GM12878 (cell line): ENCODE measurements around the gene PI4K2A. TPM values are rescaled to one million over a fixed set of nuclear protein-coding genes. Genes with fewer than 3 reads are reported as not detected.

Source experiments
- ATAC-seq: fragments of 200-7000 bp; cut with Tn5 transposase; 3 replicates; pipeline ENCODE4 v1.9.1; 2020; ENCODE audit warnings: mild to moderate bottlenecking, moderate library complexity
- BruUV-seq: library from RNA; stranded (reverse); fragments of 400-500 nt; replicated peaks from 2 replicates; lab custom pipeline; 2021; lab: Mats Ljungman, UMichigan
- CTCF ChIA-PET: fragments of 300-600 bp; sonication (Branson Sonifier 250); formaldehyde crosslinking; extraction: SDS; loops from one replicate; lab custom pipeline; 2021; ENCODE audit warnings: inconsistent platforms; lab: Yijun Ruan, JAX
- POLR2A ChIA-PET: fragments of 350-600 bp; formaldehyde crosslinking; extraction: SDS; loops from one replicate; lab custom pipeline; 2021; ENCODE audit warnings: inconsistent platforms; lab: Charles Lee
- RAD21 ChIA-PET: fragments of 300-600 bp; sonication (Branson Sonifier 250); formaldehyde crosslinking; loops from one replicate; lab custom pipeline; 2023; ENCODE audit warnings: antibody characterized with exemption; ENCODE audit not compliant: unreplicated experiment; lab: Charles Lee
- SMC1A ChIA-PET: fragments of 300-600 bp; sonication (Branson Sonifier 250); formaldehyde crosslinking; loops from one replicate; lab custom pipeline; 2023; ENCODE audit not compliant: unreplicated experiment, uncharacterized antibody; lab: Charles Lee
- DNase-seq: peaks from one replicate; pipeline ENCODE4 v3.0.0-alpha.2; 2011; ENCODE audit warnings: low read depth, low spot score
- FAIRE-seq: peaks from 3 replicates; lab custom pipeline; 2011; peaks lifted over from hg19 to GRCh38; lab: Jason Lieb, UNC
- H2AFZ ChIP-seq: 2 replicates; pipeline ENCODE4 v1.6.0; 2011; ENCODE audit warnings: low read depth, low read length, control low read depth; ENCODE audit not compliant: control insufficient read depth
- H3K27ac ChIP-seq: 2 replicates; pipeline ENCODE4 v1.5.1; 2011; ENCODE audit warnings: control low read depth; ENCODE audit not compliant: control insufficient read depth, insufficient read depth
- H3K27me3 ChIP-seq, 2 experiments: replicated peaks in 1 of 2; 2 replicates each; pipeline versions ENCODE4 v1.6.0 to v1.6.1; 2011; ENCODE audit warnings: low read length in 1 of 2; ENCODE audit not compliant: control insufficient read depth in 2 of 2, insufficient read depth in 2 of 2
- H3K36me3 ChIP-seq, 2 experiments: 2 replicates each; pipeline ENCODE4 v1.5.1; 2011; ENCODE audit warnings: low read length in 1 of 2; ENCODE audit not compliant: control insufficient read depth in 2 of 2, insufficient read depth in 2 of 2
- H3K4me1 ChIP-seq: 2 replicates; pipeline ENCODE4 v1.6.1; 2011; ENCODE audit warnings: mild to moderate bottlenecking, low read length, moderate library complexity, mixed read lengths; ENCODE audit not compliant: control insufficient read depth, insufficient read depth
- H3K4me2 ChIP-seq: 2 replicates; pipeline ENCODE4 v1.6.0; 2011; ENCODE audit warnings: control low read depth; ENCODE audit not compliant: control insufficient read depth, insufficient read depth
- H3K4me3 ChIP-seq: fragments of 200-600 bp; sonication (generic); 2 replicates; pipeline ENCODE4 v1.5.1; 2016
- H3K79me2 ChIP-seq: 2 replicates; pipeline ENCODE4 v1.6.0; 2011; ENCODE audit warnings: low read length; ENCODE audit not compliant: control insufficient read depth, insufficient read depth
- H3K9ac ChIP-seq: 2 replicates; pipeline ENCODE4 v1.8.0; 2011; ENCODE audit warnings: low read length, control low read depth, mixed read lengths; ENCODE audit not compliant: control insufficient read depth, insufficient read depth
- H3K9me3 ChIP-seq: replicated peaks from 3 replicates; pipeline ENCODE4 v1.5.1; 2011; ENCODE audit warnings: mild to moderate bottlenecking, low read length; ENCODE audit not compliant: control insufficient read depth, insufficient read depth
- H4K20me1 ChIP-seq: 2 replicates; pipeline ENCODE4 v1.6.0; 2011; ENCODE audit not compliant: control insufficient read depth, insufficient read depth
- DPF2 ChIP-seq: fragments of 450-650 bp; IDR thresholded peaks from 2 replicates; pipeline ENCODE4 v1.6.1; 2017; ENCODE audit warnings: mild to moderate bottlenecking
- IKZF1 ChIP-seq: fragments of 450-650 bp; conservative IDR thresholded peaks from 2 replicates; pipeline ENCODE4 v1.6.1; 2017; ENCODE audit warnings: antibody characterized with exemption, mild to moderate bottlenecking
- LARP7 ChIP-seq: fragments of 450-650 bp; IDR thresholded peaks from 2 replicates; pipeline ENCODE4 v1.6.1; 2017; ENCODE audit warnings: mild to moderate bottlenecking
- NR2F1 ChIP-seq: fragments of 450-650 bp; conservative IDR thresholded peaks from 2 replicates; pipeline ENCODE4 v1.6.1; 2017; ENCODE audit warnings: mild to moderate bottlenecking
- RBBP5 ChIP-seq: fragments of 200-600 bp; sonication (generic); conservative IDR thresholded peaks from 2 replicates; pipeline ENCODE4 v1.6.1; 2016
- WRNIP1 ChIP-seq: IDR thresholded peaks from 2 replicates; pipeline ENCODE4 v1.6.1; 2011; ENCODE audit warnings: low read depth, low read length, improper control_type of control experiment, borderline replicate concordance
- ZNF217 ChIP-seq: fragments of 450-650 bp; IDR thresholded peaks from 2 replicates; pipeline ENCODE4 v1.6.1; 2017; ENCODE audit warnings: antibody characterized with exemption, mild to moderate bottlenecking
- WGBS: methylation state at CpG from one replicate; pipeline ENCODE4 v1.1.6; 2016; ENCODE audit warnings: low lambda C conversion rate; ENCODE audit not compliant: insufficient replicate concordance, insufficient coverage; ENCODE audit errors: missing lambda C conversion rate; 5-methylcytosine and 5-hydroxymethylcytosine counted together
- in situ Hi-C: fragments of 300-500 bp; cut with MboI; formaldehyde crosslinking; loops from 9 replicates; pipeline ENCODE4 v1.14.3; 2018; ENCODE audit warnings: mixed read lengths
- intact Hi-C: fragments of 100-400 bp; cut with micrococcal nuclease; formaldehyde crosslinking; loops from one replicate; pipeline ENCODE4 v1.14.2; 2022; ENCODE audit not compliant: unreplicated experiment
- polyA plus RNA-seq, 11 experiments: library from polyadenylated mRNA; depleted of rRNA in 4 of 11; unstranded in 6 of 11; stranded (reverse) in 5 of 11; fragments of >200 nt; fragmentation: Nextera tagmentation in 4 of 11; fragmentation: Illumina TruSeq in 1 of 11; extraction: Ambion mirVana in 4 of 11; extraction: Trizol in 1 of 11; gene quantifications; 1 replicate in 1 of 11; 2 replicates in 10 of 11; pipeline versions ENCODE4 v1.2.1 to v1.2.3, GENCODE V29; 2011 to 2016; ENCODE audit warnings: inconsistent platforms in 2 of 11, missing spikeins in 2 of 11, low read depth in 1 of 11
- total RNA-seq, 4 experiments: library from RNA; depleted of rRNA in 3 of 4; stranded (reverse); fragments of >200 nt in 3 of 4; fragmentation: Illumina TruSeq in 1 of 4; extraction: Trizol in 1 of 4; gene quantifications; 2 replicates each; pipeline versions ENCODE4 v1.2.1 to v1.2.3, GENCODE V29; 2013 to 2021
- TF ChIP-seq, protein P1 (sequence below): fragments of 450-650 bp; formaldehyde crosslinking; IDR thresholded peaks from 2 replicates; pipeline ENCODE4 v1.4.0; 2022; ENCODE audit warnings: mild to moderate bottlenecking, moderate library complexity

The PI4K2A gene
- total and polyA plus RNA-seq, 10 of the 15 experiments (the other 5 are each of a cell fraction or from before 2014, with no cell fraction given): 1.5 to 14.5 (median 10.0) TPM

GRCh38 chr10:97659589-97659988, 19.1 kb downstream of the PI4K2A start:
- 100% methylated on average over 1 of the region's 1 CpG for WGBS

More at GRCh38 chr10:97659589-97659988, 19.1 kb downstream of the PI4K2A start:
- in situ Hi-C loops (no loop called here), intact Hi-C loops (no loop called here)
- Histone ChIP-seq H3K9me3 (no peaks in the 10 kb centered on the region), H3K36me3 (peaks cover 5 to 21% of the 10 kb centered on the region in 2 experiments), H3K9ac (no peak overlapping the region), H3K27ac (no peak overlapping the region), H2AFZ (no peak overlapping the region), H3K27me3 (no peaks in the 10 kb centered on the region), H3K79me2 (no peaks in the 10 kb centered on the region), H3K4me2 (no peak overlapping the region), H4K20me1 (no peaks in the 10 kb centered on the region), H3K4me3 (no peak overlapping the region)
- ChIA-PET CTCF (no interaction called here), SMC1A (interaction anchor here (1.2 kb wide), 1 partner anchor 24 kb away, joined by 3 read pairs; no protein-coding TSS in a partner anchor), RAD21 (no interaction called here), POLR2A (interaction anchor here (0.7 kb wide), 1 partner anchor 437 kb away, joined by 3 read pairs; no protein-coding TSS in a partner anchor)
- BruUV-seq: no TSS peak
- FAIRE-seq: no peak
- DNase-seq: no peak
- ATAC-seq: no peak
- TF ChIP-seq IKZF1 (no peak), NR2F1 (no peak), DPF2 (no peak), WRNIP1 (no peak), LARP7 (no peak), RBBP5 (no peak), ZNF217 (no peak)
- TF ChIP-seq, protein P1, sequence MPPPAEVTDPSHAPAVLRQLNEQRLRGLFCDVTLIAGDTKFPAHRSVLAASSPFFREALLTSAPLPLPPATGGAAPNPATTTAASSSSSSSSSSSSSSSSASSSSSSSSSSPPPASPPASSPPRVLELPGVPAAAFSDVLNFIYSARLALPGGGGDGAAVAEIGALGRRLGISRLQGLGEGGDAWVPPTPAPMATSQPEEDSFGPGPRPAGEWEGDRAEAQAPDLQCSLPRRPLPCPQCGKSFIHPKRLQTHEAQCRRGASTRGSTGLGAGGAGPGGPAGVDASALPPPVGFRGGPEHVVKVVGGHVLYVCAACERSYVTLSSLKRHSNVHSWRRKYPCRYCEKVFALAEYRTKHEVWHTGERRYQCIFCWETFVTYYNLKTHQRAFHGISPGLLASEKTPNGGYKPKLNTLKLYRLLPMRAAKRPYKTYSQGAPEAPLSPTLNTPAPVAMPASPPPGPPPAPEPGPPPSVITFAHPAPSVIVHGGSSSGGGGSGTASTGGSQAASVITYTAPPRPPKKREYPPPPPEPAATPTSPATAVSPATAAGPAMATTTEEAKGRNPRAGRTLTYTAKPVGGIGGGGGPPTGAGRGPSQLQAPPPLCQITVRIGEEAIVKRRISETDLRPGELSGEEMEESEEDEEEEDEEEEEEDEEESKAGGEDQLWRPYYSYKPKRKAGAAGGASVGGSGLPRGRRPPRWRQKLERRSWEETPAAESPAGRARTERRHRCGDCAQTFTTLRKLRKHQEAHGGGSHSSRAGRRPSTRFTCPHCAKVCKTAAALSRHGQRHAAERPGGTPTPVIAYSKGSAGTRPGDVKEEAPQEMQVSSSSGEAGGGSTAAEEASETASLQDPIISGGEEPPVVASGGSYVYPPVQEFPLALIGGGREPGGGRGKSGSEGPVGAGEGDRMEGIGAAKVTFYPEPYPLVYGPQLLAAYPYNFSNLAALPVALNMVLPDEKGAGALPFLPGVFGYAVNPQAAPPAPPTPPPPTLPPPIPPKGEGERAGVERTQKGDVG (CRISPR knock-in tag): no peak
- TF ChIP-seq, all 136 proteins: peak for 0
- H3K4me1 ChIP-seq: no peaks in the 10 kb centered on the region
